HepG2 (cell line): ENCODE results near the gene TSPAN9. TPM values are rescaled to one million over a fixed set of nuclear protein-coding genes. Genes with fewer than 3 reads are reported as not detected.

Source experiments
- HCFC1 ChIP-seq: fragments of 150-350 bp; IDR thresholded peaks from 2 replicates; pipeline ENCODE4 v1.6.1; 2014; ENCODE audit warnings: low read depth, low read length
- MED1 ChIP-seq: sonication (generic); formaldehyde crosslinking; IDR thresholded peaks from 2 replicates; pipeline ENCODE4 v1.4.0; 2020; ENCODE audit warnings: missing genetic modification reagents
- MIER3 ChIP-seq: IDR thresholded peaks from 2 replicates; pipeline ENCODE4 v1.6.1; 2016; ENCODE audit warnings: missing compliant biosample characterization, borderline replicate concordance
- NCOA5 ChIP-seq: sonication (generic); formaldehyde crosslinking; IDR thresholded peaks from 2 replicates; pipeline ENCODE4 v1.4.0; 2020; ENCODE audit warnings: missing genetic modification reagents
- NFE2 ChIP-seq: sonication (generic); formaldehyde crosslinking; IDR thresholded peaks from 2 replicates; pipeline ENCODE4 v1.4.0; 2020; ENCODE audit warnings: missing genetic modification reagents
- NFE2L1 ChIP-seq: sonication (generic); formaldehyde crosslinking; IDR thresholded peaks from 2 replicates; pipeline ENCODE4 v1.4.0; 2020; ENCODE audit warnings: missing genetic modification reagents, mild to moderate bottlenecking, borderline replicate concordance
- POGZ ChIP-seq: sonication (generic); formaldehyde crosslinking; IDR thresholded peaks from 2 replicates; pipeline ENCODE4 v1.4.0; 2020; ENCODE audit warnings: mild to moderate bottlenecking, missing genetic modification reagents
- THAP7 ChIP-seq: sonication (generic); formaldehyde crosslinking; IDR thresholded peaks from 2 replicates; pipeline ENCODE4 v1.8.1; 2023; ENCODE audit warnings: mild to moderate bottlenecking, missing genetic modification reagents
- USF2 ChIP-seq, 2 experiments: sonication (generic) in 1 of 2; formaldehyde crosslinking in 1 of 2; IDR thresholded peaks; 2 replicates each; pipeline versions ENCODE4 v1.5.1 to v1.6.1; 2011 to 2020; ENCODE audit warnings: borderline replicate concordance in 1 of 2, low read depth in 1 of 2, low read length in 1 of 2, mild to moderate bottlenecking in 1 of 2, missing genetic modification reagents in 1 of 2, moderate library complexity in 1 of 2
- ZMAT3 ChIP-seq: sonication (generic); formaldehyde crosslinking; conservative IDR thresholded peaks from 2 replicates; pipeline ENCODE4 v1.7.0; 2021; ENCODE audit warnings: missing genetic modification reagents
- ZNF44 ChIP-seq: sonication (generic); formaldehyde crosslinking; IDR thresholded peaks from 2 replicates; pipeline ENCODE4 v1.5.1; 2020; ENCODE audit warnings: mild to moderate bottlenecking, missing genetic modification reagents
- ZNF460 ChIP-seq: sonication (generic); formaldehyde crosslinking; IDR thresholded peaks from 2 replicates; pipeline ENCODE4 v1.5.1; 2020; ENCODE audit warnings: missing genetic modification reagents, mild to moderate bottlenecking, borderline replicate concordance
- ZNF788 ChIP-seq: sonication (generic); formaldehyde crosslinking; IDR thresholded peaks from 2 replicates; pipeline ENCODE4 v1.5.0; 2020; ENCODE audit warnings: mild to moderate bottlenecking, missing genetic modification reagents, borderline replicate concordance
- polyA plus RNA-seq, 8 experiments: library from polyadenylated mRNA; depleted of rRNA in 3 of 8; stranded (reverse) in 7 of 8; unstranded in 1 of 8; fragments of >200 nt; fragmentation: Illumina TruSeq in 4 of 8; extraction: Trizol in 4 of 8; gene quantifications; 2 replicates each; pipeline versions ENCODE4 v1.2.1 to v1.2.3, GENCODE V29; 2011 to 2016; ENCODE audit warnings: low read depth in 4 of 8, missing spikeins in 1 of 8, mixed read lengths in 1 of 8; ENCODE audit not compliant: insufficient read depth in 1 of 8
- total RNA-seq, 5 experiments: library from RNA; depleted of rRNA; stranded (reverse); fragments of >200 nt; fragmentation: Illumina TruSeq; extraction: Trizol; gene quantifications; 2 replicates each; pipeline ENCODE4 v1.2.3, GENCODE V29; 2016; ENCODE audit warnings: low read depth in 1 of 5
- TF ChIP-seq, protein P1 (sequence below): sonication (generic); formaldehyde crosslinking; IDR thresholded peaks from 2 replicates; pipeline ENCODE4 v1.4.0; 2020; ENCODE audit warnings: missing genetic modification reagents, borderline replicate concordance

Gene TSPAN9
- total and polyA plus RNA-seq, 2 of the 13 experiments (the other 11 are each of a cell fraction or from before 2014, with no cell fraction given): 18.1 to 42.3 TPM

- TF ChIP-seq NCOA5: no peak
- no peak for TF ChIP-seq ZNF44 (CRISPR knock-in tag)
- TF ChIP-seq MED1 (CRISPR knock-in tag): peak; percentile 91
- TF ChIP-seq THAP7 (CRISPR knock-in tag): no peak
- TF ChIP-seq, protein P1, sequence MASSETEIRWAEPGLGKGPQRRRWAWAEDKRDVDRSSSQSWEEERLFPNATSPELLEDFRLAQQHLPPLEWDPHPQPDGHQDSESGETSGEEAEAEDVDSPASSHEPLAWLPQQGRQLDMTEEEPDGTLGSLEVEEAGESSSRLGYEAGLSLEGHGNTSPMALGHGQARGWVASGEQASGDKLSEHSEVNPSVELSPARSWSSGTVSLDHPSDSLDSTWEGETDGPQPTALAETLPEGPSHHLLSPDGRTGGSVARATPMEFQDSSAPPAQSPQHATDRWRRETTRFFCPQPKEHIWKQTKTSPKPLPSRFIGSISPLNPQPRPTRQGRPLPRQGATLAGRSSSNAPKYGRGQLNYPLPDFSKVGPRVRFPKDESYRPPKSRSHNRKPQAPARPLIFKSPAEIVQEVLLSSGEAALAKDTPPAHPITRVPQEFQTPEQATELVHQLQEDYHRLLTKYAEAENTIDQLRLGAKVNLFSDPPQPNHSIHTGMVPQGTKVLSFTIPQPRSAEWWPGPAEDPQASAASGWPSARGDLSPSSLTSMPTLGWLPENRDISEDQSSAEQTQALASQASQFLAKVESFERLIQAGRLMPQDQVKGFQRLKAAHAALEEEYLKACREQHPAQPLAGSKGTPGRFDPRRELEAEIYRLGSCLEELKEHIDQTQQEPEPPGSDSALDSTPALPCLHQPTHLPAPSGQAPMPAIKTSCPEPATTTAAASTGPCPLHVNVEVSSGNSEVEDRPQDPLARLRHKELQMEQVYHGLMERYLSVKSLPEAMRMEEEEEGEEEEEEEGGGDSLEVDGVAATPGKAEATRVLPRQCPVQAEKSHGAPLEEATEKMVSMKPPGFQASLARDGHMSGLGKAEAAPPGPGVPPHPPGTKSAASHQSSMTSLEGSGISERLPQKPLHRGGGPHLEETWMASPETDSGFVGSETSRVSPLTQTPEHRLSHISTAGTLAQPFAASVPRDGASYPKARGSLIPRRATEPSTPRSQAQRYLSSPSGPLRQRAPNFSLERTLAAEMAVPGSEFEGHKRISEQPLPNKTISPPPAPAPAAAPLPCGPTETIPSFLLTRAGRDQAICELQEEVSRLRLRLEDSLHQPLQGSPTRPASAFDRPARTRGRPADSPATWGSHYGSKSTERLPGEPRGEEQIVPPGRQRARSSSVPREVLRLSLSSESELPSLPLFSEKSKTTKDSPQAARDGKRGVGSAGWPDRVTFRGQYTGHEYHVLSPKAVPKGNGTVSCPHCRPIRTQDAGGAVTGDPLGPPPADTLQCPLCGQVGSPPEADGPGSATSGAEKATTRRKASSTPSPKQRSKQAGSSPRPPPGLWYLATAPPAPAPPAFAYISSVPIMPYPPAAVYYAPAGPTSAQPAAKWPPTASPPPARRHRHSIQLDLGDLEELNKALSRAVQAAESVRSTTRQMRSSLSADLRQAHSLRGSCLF (CRISPR knock-in tag): no peak
- TF ChIP-seq NFE2 (CRISPR knock-in tag): no peak
- TF ChIP-seq MIER3: 0 out of 2 replicates have a peak, but pooled peaks have one; percentile 26
- peak; percentile 73 for TF ChIP-seq POGZ
- TF ChIP-seq HCFC1: no peak
- no peak for TF ChIP-seq NFE2L1 (CRISPR knock-in tag)
- TF ChIP-seq USF2 (IDR thresholded peaks at IDR 0.05; ENCODE audit: low read depth, low read length): no peak
- no peak for TF ChIP-seq USF2 (CRISPR knock-in tag; IDR thresholded peaks at IDR 0.05; ENCODE audit: borderline replicate concordance)
- peak; percentile 79; the same call in 1 of the 2 replicates for TF ChIP-seq ZNF788 (CRISPR knock-in tag)
- peak; percentile 68; the same call in 1 of the 2 replicates for TF ChIP-seq ZMAT3
- TF ChIP-seq ZNF460: no peak; the same call in 1 of the 2 replicates
These were observed 88.2 kb downstream of the TSPAN9 start (continued) for GRCh38 chr12:3165078-3165980.
